GM19351 (cell line): ENCODE measurements around the gene PFN1.

Experiments used
- ATAC-seq: cut with Tn5 transposase; IDR thresholded peaks from one replicate; pipeline ENCODE4 v1.9.1; 2021; ENCODE audit warnings: mild to moderate bottlenecking, moderate library complexity; ENCODE audit not compliant: unreplicated experiment

Gene PFN1

GRCh38 chr17:4946312-4946976, 1.9 kb downstream of the PFN1 start:
- no peak for ATAC-seq

GRCh38 chr17:4945944-4946280, 2.4 kb downstream of the PFN1 start:
- ATAC-seq: no peak

- ATAC-seq: no peak
Measured at GRCh38 chr17:4945176-4945943, 3.0 kb downstream of the PFN1 start.

- ATAC-seq: no peak
Measured at GRCh38 chr17:4944554-4945175, 3.7 kb downstream of the PFN1 start.

GRCh38 chr17:4944163-4944553, 4.2 kb downstream of the PFN1 start:
- no peak for ATAC-seq

GRCh38 chr17:4942760-4943508, 5.4 kb downstream of the PFN1 start:
- no peak for ATAC-seq

GRCh38 chr17:4941319-4941610, 7.1 kb downstream of the PFN1 start:
- no peak for ATAC-seq

- no peak for ATAC-seq
Measured at GRCh38 chr17:4940555-4941318, 7.6 kb downstream of the PFN1 start.

- peak; percentile 79 for ATAC-seq
Measured at GRCh38 chr17:4939796-4940554, 8.4 kb downstream of the PFN1 start, which contains the start of the genes RNF167 and SLC25A11. TSS of gene RNF167 (plus strand) at chr17:4940268. CDS start at chr17:4940910, 642 bp downstream. TSS of gene SLC25A11 (minus strand) at chr17:4940046. CDS start at chr17:4939910, 136 bp downstream.

- peak; percentile 2 for ATAC-seq
Measured at GRCh38 chr17:4939546-4939795, 8.9 kb downstream of the PFN1 start.

GRCh38 chr17:4938688-4939545, 9.4 kb downstream of the PFN1 start:
- no peak for ATAC-seq

- ATAC-seq: no peak
Measured at GRCh38 chr17:4938069-4938491, 10.2 kb downstream of the PFN1 start.

GRCh38 chr17:4937553-4937952, 10.8 kb downstream of the PFN1 start:
- ATAC-seq: no peak

GRCh38 chr17:4936436-4936835, 11.9 kb downstream of the PFN1 start:
- no peak for ATAC-seq

GRCh38 chr17:4935650-4936049, 12.7 kb downstream of the PFN1 start:
- ATAC-seq: no peak

- no peak for ATAC-seq
Measured at GRCh38 chr17:4934173-4934979, 14.0 kb downstream of the PFN1 start.

GRCh38 chr17:4933646-4934045, 14.7 kb downstream of the PFN1 start:
- no peak for ATAC-seq

GRCh38 chr17:4932756-4933155, 15.6 kb downstream of the PFN1 start:
- ATAC-seq: no peak

GRCh38 chr17:4931963-4932362, 16.4 kb downstream of the PFN1 start, which contains the start of gene GP1BA:
TSS of gene GP1BA (plus strand) at chr17:4932277. CDS start at chr17:4932605, 328 bp downstream.
- no peak for ATAC-seq
